Islet precursor cell (in vitro differentiated cells): Measurements from ENCODE around the gene LPCAT4.

ENCODE experiments used
- DNase-seq: peaks from one replicate; pipeline ENCODE4 v3.0.0-alpha.2; 2018

The LPCAT4 gene

DNA sequence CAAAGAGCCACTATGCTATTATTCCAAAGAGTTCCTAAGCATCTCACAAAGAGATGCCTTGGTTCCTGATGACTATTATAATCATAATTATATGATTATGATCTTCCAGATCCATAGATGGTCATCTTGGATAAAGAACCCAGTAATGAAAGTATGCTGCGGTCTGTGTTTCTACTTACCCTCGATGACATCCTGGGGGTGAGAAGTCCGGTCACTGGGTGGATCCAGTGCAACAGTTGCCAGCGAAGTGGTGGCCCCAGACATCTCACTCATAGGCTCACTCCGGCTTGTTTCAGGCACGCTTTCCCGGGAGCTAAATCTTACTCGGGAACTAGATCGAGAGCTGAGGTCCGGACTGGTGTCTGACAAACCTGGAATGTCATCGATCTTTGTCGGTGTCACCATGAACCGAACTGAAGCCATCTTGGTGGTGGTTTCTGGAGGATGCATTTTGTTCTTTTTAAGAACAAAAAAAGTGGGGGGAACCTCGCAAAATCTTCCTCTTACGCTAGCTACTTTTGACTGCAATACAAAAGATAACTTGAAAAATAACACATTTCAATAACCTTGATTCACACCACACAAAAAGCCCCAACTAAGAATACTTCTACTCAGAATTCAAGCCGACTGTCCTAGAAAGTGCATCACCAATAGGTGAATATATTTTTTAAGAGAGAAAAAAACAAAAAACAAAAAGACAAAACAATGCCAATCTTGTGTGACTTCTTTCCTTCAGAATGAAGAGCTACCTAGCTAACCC, 30.6 kb downstream of the LPCAT4 start:
- no peak for DNase-seq

DNA sequence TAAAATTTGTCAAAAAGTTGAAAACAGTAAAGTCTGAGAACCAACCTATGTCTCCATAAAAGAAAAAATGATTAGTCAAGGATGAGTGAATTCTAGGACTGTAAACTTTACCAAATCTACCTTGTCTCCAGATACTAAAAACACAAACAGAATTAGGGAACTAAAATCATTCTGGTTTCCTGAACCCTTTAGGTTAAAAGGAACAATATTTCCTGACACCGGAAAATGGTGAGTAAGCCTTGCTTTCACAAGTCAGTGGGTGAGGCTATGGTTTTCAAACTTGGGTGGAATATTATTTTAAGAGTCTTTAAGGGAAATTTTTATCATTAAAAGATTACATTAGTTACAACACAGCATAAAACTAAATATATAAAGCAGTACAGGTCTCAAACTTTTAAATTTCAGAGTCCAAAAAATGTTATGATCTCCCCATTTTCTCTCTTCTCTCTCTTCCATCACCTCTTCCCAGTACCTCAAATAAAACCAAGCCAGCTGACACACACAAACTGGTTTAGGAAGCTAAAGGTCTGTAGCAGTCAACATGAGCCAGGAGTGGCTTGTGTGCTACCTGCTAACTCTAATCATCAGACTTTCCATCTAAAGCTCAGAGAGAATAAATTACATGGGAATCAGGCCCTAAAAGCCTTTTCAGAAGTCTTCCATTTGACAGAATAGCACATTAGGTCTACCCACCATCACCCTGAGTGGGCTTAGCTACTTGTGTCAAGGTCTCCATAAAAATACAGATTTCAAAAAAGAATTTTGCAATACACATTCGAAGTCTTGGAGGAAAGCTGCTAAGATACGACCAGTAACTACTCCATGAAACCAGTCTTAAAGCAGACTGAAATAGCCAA, 31.6 kb downstream of the LPCAT4 start:
- no peak for DNase-seq

DNA sequence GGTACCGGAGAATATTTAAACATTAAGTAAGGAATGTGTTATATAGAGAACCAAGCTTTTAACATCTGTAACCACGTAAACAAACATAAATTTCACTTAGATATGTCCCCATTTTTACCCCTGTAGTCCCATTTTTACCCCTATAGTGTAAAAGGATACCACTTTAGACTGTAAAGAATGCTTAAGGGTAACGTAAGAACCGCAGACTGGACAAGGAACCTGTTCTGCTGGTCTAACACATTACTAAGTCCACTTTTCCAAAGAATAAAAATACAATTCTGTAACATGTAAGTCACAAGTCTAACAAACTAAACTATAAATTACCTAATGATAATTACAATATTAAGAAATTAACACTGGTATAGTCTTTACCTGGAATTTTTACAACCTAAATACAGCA, 32.3 kb downstream of the LPCAT4 start:
- DNase-seq, result no peak

DNA sequence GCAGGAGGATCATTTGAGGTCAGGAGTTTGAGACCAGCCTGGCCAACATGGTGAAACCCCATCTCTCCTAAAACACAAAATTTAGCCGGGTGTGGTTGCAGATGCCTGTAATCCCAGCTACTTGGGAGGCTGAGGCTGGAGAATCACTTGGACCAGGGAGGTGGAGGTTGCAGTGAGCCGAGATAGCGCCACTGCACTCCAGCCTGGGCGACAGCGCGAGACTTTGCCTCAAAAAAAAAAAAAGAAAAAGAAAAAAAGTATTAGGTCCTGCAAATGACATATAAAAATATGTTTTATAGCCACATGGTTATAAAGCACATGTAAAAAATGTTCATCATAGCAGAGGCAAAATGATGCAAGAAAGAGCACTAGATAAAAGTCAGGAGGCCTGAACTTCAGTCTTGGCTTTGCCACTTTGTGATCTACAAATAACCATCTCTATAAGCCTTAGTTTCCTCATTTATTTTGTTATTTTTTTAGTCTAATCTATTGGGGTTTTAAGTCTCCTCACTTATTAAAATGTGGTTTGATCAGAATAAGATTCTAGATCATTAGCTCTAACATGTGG, 34.4 kb downstream of the LPCAT4 start:
- no peak for DNase-seq

DNA sequence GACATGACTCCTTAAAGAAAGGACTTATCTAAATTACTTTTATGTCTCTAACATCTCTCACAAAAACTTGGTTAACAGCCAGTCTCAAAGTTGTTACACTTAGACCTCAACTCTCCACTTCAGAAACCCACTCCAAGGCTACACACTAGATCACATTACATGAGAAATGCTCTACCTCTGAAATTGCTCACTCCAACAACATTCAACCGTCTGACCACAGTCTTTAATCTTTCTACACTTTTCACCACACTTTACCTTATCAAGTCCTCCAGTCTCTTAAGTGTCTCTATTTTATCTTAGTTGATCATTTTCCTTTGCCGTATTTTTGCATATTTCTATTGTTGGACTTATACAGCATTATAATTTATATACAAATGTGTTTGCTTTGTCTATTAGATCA, 35.2 kb downstream of the LPCAT4 start:
- no peak for DNase-seq

DNA sequence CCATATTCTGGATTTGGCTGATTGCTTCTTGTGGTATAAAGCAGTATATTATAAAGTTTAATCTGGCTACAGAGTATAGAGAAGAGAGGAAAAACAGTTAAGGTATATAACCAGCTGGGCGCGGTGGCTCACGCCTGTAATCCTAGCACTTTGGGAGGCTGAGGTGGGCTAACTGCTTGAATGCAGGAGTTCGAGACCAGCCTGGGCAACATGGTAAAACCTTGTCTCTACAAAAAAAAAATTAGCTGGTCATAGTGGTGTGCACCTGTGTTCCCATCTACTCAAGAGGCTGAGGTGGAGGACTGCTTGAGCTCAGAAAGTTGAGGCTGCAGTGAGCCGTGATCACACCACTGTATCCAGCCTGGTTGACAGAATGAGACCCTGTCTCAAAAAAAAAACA, 36.7 kb downstream of the LPCAT4 start:
- DNase-seq, result no peak

DNA sequence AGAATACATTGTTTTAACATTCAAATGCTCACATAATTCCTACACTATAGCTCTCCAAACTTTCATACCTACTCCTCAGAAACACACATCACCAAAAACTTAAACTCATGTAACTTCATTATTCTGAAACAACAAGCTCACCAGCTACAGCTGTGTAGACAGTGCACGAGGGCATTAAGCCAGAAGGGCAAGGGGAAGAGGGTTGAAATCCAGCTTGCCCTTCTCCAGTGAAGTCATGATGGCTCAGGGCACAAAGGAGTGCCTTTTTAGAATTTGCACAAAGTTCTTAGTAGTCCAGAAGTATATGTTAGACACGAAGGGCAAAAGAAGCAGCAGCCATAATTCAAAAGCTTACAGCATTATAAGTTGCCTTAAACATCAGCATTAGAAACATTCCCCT, 38.0 kb downstream of the LPCAT4 start:
- no peak for DNase-seq

DNA sequence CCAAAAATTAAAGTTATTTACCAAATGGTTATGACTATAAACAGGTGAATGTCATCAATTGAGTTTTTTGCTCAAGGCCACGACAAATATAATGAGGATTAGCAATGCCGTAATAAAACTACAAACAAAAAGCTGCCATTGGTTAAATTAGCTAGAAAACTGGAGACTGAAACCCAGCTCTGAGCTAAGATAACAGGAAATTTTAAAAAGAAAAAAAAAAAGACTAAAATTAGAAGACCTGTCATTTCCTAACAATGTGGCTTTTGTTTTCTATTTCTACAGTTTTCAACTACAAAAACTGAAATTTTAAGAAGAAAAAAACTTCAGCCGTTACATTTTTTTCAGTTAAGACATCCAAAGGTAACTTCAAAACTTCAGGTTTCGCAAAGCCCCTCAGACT, 39.1 kb downstream of the LPCAT4 start:
- DNase-seq, result no peak

DNA sequence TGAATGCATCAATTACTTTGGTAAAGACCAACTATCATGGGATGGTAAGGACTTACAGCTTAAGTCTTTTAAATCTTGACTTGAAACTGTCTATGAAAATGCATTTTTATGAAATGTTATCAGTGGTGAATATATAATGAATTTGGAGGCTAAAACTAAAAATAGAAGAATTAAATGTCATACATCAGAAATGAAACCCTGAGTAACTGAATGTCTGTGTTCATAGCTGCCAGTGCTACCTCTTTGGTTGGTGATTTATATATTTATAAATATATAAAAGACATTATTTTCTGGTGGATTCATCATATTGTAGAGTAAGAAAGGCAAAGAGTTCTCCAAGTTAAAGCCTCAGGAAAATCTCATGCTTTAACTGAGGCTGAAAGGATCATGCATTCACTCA, 41.6 kb downstream of the LPCAT4 start:
- no peak for DNase-seq

DNA sequence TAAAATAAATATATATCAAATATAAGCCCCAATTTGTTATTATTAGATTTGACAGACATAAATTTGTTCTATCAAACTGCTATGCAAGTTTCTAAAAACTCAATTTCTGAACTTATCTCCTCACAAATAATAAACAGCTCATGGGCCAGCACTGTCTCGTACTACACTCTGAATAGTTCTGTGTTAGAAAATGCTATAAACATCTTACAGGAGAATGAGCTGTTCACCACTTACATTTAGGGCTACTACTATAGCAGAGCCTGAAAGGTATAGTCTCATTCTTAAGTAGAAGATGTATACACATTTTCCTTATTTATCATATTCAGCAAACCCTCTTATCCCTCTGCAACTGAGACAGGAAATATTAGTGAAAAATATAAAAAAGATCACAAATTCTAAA, 42.1 kb downstream of the LPCAT4 start:
- DNase-seq, result no peak

DNA sequence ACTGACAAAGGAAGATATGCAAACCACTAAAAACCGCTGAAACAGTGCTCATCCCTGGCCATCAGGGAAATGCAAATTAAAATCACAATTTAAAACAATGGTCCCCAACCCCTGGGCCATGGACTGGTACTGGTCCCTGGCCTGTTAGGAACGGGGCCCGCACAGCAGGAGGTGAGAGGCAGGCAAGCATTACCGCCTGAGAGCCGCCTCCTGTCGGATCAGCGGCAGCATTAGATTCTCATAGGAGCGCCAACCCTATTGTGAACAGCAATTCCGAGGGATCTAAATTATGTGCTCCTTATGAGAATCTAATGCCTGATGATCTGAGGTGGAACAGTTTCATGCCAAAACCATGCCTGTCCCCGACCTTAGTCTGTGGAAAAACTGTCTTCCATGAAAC, 43.8 kb downstream of the LPCAT4 start:
- DNase-seq, result no peak

DNA sequence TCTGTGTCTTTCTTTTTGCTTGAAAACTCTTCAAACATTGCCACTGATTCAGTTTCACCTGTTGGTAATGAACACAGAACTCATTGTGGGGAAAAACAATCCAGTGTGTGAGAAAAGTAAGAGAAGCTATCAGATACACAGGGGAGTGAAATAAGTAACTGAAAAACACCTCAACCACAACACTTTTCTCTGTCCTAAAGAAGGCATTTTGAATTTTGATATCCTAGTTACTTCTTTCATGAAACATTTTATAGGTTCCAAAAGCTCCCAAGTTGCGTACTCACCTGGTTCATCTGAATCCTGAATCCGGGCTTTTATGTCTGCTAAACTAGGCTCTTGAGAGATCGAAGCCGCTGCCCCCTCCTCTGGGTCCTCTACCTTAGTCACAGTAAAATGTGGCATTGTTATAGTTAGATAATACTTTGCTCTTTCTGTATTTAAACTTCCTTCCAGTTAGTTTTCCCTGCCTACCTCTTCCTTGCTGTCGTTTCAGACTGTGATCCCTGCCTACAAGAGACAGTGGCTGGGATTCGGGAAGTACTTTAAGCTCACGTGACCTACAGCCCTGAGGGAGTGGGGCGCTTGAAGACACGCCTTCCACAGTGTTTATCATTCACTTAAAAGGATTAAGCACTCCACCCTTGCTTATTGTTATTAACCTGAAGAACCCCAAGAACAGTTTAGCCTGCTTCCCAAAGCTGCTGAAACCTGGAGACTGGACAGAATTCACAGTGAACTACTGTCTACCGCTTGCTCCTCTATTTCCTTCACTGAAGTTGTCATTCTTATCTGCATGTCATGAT, 48.5 kb downstream of the LPCAT4 start:
- DNase-seq, result peak; percentile 83

DNA sequence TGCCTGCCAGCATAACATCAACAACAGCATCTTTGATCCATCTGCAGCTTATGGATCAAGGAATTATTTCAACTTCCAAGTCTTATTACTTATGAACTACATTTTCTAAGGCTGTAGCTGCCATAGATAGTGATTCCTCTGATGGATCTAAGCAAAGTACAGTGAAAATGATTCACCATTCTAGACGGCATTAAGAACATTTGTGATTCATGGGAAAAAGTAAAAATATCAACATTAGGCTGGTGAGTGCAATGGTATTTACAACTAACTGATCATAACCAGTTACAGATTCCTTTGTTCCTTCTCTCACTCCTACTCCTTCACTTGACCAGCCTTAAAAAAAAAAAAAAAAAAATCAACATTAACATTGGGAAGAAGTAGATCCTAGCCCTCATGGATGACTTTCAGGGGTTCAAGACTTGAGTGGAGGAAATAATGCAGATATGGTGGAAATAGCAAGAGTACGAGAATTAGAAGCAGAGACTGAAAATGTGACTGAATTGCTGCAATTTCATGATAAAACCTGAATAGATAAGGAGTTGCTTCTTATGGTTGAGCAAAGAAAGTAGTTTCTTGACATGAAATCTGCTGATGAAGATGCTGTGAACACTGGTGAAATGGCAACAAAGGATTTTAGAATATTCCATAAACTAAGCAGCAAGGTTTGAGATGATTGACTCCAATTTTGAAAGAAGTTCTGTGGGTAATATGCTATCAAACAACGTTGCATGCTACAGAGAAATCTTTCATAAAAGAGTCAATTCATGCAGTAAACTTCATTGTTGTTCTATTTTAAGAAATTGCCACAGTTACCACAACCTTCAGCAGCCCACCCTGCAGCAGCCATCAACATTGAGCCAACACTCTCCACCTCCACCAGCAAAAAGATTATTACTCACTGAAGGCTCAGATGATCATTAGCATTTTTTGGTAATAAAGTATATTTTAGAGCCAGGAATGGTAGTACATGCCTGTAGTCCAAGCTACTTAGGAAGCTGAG, 52.2 kb downstream of the LPCAT4 start:
- DNase-seq, result no peak

DNA sequence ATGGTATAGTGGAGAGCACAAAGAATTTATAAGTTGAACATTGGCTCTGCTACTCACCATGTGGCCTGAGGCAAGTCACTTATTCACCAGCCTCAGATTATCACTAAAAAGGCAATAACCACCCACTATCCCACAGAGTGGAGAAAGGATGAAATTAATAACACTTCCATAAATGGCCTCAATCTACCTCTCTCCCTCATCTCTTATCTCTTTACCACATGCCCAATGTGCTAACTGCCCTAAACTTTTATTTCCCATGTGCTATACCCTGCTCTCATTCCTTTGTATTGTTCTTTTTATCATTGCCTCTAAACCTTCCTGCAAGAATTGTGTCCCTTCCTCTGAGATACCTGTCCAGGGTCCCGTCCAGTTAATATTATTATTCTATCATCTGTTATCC, 55.4 kb downstream of the LPCAT4 start:
- DNase-seq, result no peak
